Peyer's patch (tissue), 4 donors: ENCODE measurements around the gene TULP1. TPM values are rescaled to one million over a fixed set of nuclear protein-coding genes. Genes with fewer than 3 reads are reported as not detected.
A peak's percentile ranks its signal among the peaks of the same experiment; 100 is the strongest.

Experiments
- DNase-seq, 3 donors: peaks; one replicate each; pipeline ENCODE4 v3.0.0-alpha.2; 2017 to 2019
- H3K27ac ChIP-seq, 4 donors: fragments of 200-600 bp; sonication (generic); one replicate each; pipeline ENCODE4 v1.5.1; 2016 to 2019
- H3K27me3 ChIP-seq, 2 donors: fragments of 200-600 bp; sonication (generic); one replicate each; pipeline ENCODE4 v1.5.1; 2019
- H3K36me3 ChIP-seq, 3 donors: fragments of 200-600 bp; sonication (generic); one replicate each; pipeline ENCODE4 v1.5.1; 2016 to 2019
- H3K4me1 ChIP-seq, 4 donors: fragments of 200-600 bp; sonication (generic); one replicate each; pipeline ENCODE4 v1.5.1; 2016 to 2019
- H3K4me3 ChIP-seq, 4 donors: fragments of 200-600 bp; sonication (generic); 1 replicate in 3 of 4; 2 replicates in 1 of 4; pipeline ENCODE4 v1.5.1; 2016 to 2019; ENCODE audit warnings: mild to moderate bottlenecking in 1 of 4
- H3K9me3 ChIP-seq, 4 donors: fragments of 200-600 bp; sonication (generic); one replicate each; pipeline ENCODE4 v1.5.1; 2016 to 2019; ENCODE audit warnings: mild to moderate bottlenecking in 1 of 4
- CTCF ChIP-seq, 6 experiments: fragments of 450-650 bp in 4 of 6; fragments of 200-600 bp in 2 of 6; sonication (generic) in 1 of 6; IDR thresholded peaks; one replicate each; pipeline ENCODE4 v1.5.1; 2017 to 2019; ENCODE audit warnings: antibody characterized with exemption in 6 of 6, mild to moderate bottlenecking in 3 of 6, moderate library complexity in 1 of 6
- POLR2A ChIP-seq, 2 donors: fragments of 450-650 bp; IDR thresholded peaks; one replicate each; pipeline ENCODE4 v1.5.1; 2017; ENCODE audit warnings: antibody characterized with exemption in 2 of 2, mild to moderate bottlenecking in 2 of 2, moderate library complexity in 2 of 2
- total RNA-seq, 4 donors: library from RNA; depleted of rRNA; stranded (reverse); fragments of >200 nt; gene quantifications; one replicate each; pipeline ENCODE4 v1.1.0, GENCODE V29; 2016

The TULP1 gene
- total RNA-seq, 4 donors from 2014 or later: not detected

GRCh38 chr6:35553315-35553714, 40.6 kb upstream of the TULP1 start:
- no peak overlapping the region for H3K27ac ChIP-seq
- DNase-seq: no peak
- peaks cover 0 to 3% (median 0%) of the 10 kb centered on the region in 4 donors for H3K9me3 ChIP-seq
- H3K27me3 ChIP-seq: no peaks in the 10 kb centered on the region
- no peaks in the 10 kb centered on the region for H3K4me1 ChIP-seq
- H3K4me3 ChIP-seq: no peak overlapping the region
- H3K36me3 ChIP-seq: no peaks in the 10 kb centered on the region
- TF ChIP-seq POLR2A (IDR thresholded peaks at IDR 0.05) (no peak), CTCF (IDR thresholded peaks at IDR 0.05) (no peak)

GRCh38 chr6:35552285-35552917, 39.7 kb upstream of the TULP1 start:
- Histone ChIP-seq H3K27me3 (no peaks in the 10 kb centered on the region), H3K36me3 (no peaks in the 10 kb centered on the region), H3K4me3 (no peak overlapping the region), H3K27ac (no peak overlapping the region), H3K4me1 (no peaks in the 10 kb centered on the region), H3K9me3 (peaks cover 0 to 3% (median 0%) of the 10 kb centered on the region in 4 donors)
- no peak for TF ChIP-seq POLR2A (IDR thresholded peaks at IDR 0.05)
- peak; percentile 44 to 81 (median 72) for TF ChIP-seq CTCF (IDR thresholded peaks at IDR 0.05)
- peak; percentile 24 to 80 (median 63) for DNase-seq

- TF ChIP-seq CTCF (IDR thresholded peaks at IDR 0.05): no peak
- TF ChIP-seq POLR2A (IDR thresholded peaks at IDR 0.05): no peak
- Histone ChIP-seq H3K27me3 (no peaks in the 10 kb centered on the region), H3K36me3 (no peaks in the 10 kb centered on the region), H3K27ac (no peak overlapping the region), H3K4me3 (no peak overlapping the region), H3K9me3 (peaks cover 0 to 3% (median 0%) of the 10 kb centered on the region in 4 donors), H3K4me1 (no peaks in the 10 kb centered on the region)
- no peak for DNase-seq
These were observed 37.7 kb upstream of the TULP1 start for GRCh38 chr6:35550437-35550836.

- Histone ChIP-seq H3K27me3 (no peaks in the 10 kb centered on the region), H3K27ac (no peak overlapping the region), H3K36me3 (no peaks in the 10 kb centered on the region), H3K4me3 (no peak overlapping the region), H3K4me1 (no peaks in the 10 kb centered on the region), H3K9me3 (peaks cover 0 to 3% (median 0%) of the 10 kb centered on the region in 4 donors)
- no peak for DNase-seq
- TF ChIP-seq POLR2A (IDR thresholded peaks at IDR 0.05) (no peak), CTCF (IDR thresholded peaks at IDR 0.05) (no peak)
These were observed 35.0 kb upstream of the TULP1 start for GRCh38 chr6:35547676-35548075.

- Histone ChIP-seq H3K27me3 (no peaks in the 10 kb centered on the region), H3K9me3 (no peaks in the 10 kb centered on the region)
- TF ChIP-seq POLR2A (IDR thresholded peaks at IDR 0.05) (no peak), CTCF (IDR thresholded peaks at IDR 0.05) (no peak)
These were observed 32.2 kb upstream of the TULP1 start for GRCh38 chr6:35544769-35545361.

More at GRCh38 chr6:35544769-35545361, 32.2 kb upstream of the TULP1 start:
- H3K4me3 ChIP-seq: no peak overlapping the region
- DNase-seq: no peak
- H3K36me3 ChIP-seq: no peaks in the 10 kb centered on the region
- H3K27ac ChIP-seq: no peak overlapping the region
- no peaks in the 10 kb centered on the region for H3K4me1 ChIP-seq
